Activated T-helper 1 cell treated with Interleukin-2 at 50 U/mL for 16 hours (primary cell): ENCODE results near the gene MAD1L1.

Experiments
- DNase-seq: peaks from one replicate; pipeline ENCODE4 v3.0.0-alpha.2; 2020; ENCODE audit warnings: low read depth

Gene MAD1L1

GRCh38 chr7:1913466-1914282, 319.1 kb downstream of the MAD1L1 start:
- DNase-seq, result no peak

- DNase-seq, result no peak
These were observed 319.9 kb downstream of the MAD1L1 start for GRCh38 chr7:1912593-1913465.

DNA sequence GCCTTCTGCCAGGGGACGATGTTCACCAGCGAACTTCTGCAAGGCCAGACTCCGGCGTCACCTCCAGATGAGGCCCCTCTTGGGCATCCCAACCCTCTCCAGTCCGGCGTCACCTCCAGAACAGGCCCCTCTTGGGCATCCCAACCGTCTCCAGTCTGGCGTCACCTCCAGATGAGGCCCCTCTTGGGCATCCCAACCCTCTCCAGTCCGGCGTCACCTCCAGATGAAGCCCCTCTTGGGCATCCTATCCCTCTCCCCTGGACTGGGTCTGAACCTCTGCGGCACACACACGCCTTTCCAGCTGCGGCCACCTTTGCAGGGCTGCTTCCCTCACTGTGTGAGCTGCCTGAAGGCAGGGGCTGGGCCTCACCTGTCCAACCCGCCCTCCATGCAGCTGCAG, 321.2 kb downstream of the MAD1L1 start:
- DNase-seq, result no peak

- DNase-seq, result no peak
These were observed 321.9 kb downstream of the MAD1L1 start for GRCh38 chr7:1910827-1911226.

DNA sequence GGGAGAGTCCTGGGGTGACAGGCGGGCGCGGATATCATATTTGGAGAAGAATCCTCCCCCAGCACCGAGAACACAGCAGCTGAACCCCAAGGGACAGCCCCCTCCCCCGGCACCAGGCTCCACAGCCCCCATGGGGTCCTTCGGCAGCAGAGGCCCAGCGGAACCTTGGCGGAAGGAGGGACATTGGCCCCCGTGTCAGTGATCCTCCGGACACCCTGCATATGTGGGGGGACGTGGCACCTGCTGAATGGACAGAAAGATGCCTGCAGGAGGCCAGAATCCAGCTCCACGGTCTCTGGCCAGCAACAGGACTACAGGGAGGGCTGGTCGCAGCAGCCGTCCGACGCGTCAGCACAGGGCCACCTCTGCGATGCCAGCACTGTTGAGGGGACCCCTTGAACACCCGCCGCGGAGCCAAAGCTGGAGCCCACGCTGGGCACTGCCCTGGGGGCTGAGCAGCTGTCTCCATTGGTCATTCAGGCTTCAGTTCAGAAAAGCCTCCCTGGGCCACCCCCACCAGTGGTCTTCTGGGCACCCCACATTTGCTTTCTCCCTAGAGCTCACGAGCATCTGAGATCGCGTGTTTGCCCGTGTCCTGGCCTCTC, 322.6 kb downstream of the MAD1L1 start:
- no peak for DNase-seq

- DNase-seq, result no peak
These were observed 323.3 kb downstream of the MAD1L1 start for GRCh38 chr7:1909476-1909875.

DNA sequence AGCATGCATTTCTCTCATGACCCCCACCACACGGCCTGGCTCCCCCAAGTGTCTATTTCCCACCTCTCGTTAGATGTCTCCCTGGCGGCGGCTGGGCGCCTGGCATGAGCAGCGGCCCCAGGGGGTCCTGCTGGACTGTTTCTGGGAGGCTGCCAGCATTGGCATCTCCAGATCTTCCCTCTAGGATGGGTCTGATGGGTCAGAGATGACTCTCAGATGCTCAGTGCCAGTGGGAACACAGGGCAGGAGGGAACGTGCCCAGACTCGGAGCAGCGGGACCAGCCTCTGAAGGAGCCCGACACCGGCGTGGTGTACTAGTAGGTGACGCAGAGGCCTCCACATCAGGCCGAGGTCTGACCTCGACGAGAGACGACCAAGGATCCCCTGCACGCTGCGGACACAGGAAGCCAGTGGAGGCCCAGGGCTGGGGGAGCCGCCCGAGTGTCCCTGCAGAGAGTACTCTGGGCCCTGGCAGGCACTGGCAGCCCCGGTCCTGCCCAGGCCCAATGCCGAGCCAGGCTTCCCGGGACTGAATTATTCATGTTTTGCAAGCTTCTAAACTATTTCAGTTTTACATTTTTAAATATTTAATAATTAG, 323.8 kb downstream of the MAD1L1 start:
- no peak for DNase-seq

- DNase-seq, result no peak
These were observed 324.9 kb downstream of the MAD1L1 start for GRCh38 chr7:1907751-1908365.

DNA sequence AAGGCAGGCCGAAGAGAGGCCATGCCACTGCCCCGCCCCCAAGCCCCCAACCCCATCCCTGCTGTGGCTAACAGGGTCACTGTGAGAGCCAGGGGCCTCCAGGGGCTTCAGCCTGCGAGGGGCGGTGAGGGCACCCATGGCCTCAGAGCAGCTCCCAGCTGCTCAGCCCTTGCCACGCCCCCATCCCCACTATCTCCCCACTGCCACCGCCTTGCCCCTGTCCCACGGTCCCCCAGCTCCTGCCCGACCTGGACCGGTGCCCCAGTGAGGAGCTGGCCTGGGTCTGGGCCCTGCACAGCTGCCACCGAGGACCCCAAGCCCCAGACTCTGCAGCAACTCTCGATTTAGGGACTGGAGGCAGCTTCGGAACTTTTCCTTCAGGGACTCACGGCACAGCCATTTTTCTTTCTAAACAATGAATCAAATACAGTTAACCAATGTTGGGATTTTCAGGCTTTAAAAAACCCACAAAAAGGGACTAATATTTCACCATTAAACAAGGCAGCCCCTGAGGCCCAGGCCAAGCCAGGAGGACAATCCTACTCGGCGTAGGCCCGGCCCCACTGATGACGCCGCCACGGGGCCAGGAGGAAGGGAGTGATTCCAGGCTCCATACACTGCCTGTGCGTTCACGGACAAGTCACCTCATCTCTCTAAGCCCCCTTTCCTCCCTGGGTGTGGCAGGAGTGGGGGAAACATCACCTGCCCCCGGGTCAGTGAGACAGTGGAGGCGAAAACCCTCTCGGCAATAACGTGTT, 325.6 kb downstream of the MAD1L1 start:
- no peak for DNase-seq

- DNase-seq, result no peak
These were observed 326.5 kb downstream of the MAD1L1 start for GRCh38 chr7:1906087-1906830.

DNA sequence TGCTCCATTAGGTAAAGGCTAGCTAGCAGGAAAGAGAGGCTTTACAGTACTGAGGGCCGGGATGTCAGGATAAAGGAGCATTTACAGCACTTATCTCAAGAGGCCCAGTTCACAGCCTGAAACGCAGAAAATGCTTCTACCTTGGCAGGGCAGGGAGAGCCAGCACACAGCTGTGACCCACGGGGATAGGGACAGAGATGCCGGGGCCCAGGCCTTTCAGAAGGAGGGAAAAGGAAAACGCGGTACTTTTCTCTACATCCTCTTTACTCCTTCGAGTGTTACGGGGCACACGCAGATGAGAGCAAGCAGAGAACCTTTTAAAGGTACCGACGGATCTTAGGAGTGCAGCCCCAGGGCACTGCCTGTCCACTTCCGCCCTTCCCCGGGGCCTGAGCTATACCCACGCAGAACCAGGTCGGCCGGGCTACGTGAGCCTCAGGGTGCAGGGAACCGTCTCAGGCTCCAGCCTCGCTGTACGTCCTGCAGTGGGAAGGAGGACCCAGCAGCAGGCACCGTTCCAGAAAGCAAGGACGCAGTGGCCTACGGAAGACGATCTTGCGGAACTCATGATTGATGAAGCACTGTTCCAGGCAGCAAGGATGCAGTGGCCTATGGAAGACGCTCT, 330.4 kb downstream of the MAD1L1 start:
- no peak for DNase-seq

- no peak for DNase-seq
These were observed 331.1 kb downstream of the MAD1L1 start for GRCh38 chr7:1901431-1902210.

DNA sequence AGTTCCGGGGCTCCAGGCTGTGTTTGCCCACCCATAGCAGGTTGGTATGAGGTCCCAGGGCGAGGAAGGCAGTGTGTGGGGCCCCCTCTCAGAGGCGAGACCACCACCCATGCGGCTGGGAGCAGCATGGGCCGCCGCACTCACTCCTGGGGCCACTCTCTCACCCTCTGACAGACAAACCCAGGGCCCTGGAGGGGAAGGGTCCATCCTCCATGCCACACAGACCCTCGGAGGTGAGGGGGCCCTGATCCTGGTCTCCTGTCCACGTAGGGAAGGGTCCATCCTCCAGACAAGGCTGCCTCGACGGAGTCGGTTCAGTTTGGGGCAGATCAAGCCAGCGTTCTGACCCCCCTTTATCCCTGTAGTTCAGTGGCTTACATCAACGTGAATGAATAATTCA, 331.9 kb downstream of the MAD1L1 start:
- no peak for DNase-seq

GRCh38 chr7:1899951-1900762, 332.6 kb downstream of the MAD1L1 start:
- DNase-seq, result no peak

DNA sequence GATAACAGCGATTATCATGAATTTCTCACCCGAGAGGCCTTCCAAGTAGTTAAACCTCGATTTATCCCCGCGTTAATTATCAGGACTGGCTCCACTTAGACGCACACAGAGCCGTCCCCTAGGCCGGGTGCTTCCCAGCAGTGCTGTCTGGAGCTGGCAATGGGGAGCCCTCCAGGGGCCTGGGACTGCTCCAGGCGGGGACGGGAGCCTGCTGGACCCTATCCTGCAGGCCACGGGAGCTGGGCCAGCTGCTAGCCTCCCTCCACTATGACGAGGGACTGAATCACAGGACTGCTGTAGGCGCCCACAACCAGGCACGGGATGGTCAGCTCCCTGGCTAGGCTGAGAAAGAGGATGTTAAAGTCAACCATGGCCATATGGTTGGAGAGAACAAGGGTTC, 333.5 kb downstream of the MAD1L1 start:
- DNase-seq, result no peak

GRCh38 chr7:1898628-1899185, 334.0 kb downstream of the MAD1L1 start:
- no peak for DNase-seq

DNA sequence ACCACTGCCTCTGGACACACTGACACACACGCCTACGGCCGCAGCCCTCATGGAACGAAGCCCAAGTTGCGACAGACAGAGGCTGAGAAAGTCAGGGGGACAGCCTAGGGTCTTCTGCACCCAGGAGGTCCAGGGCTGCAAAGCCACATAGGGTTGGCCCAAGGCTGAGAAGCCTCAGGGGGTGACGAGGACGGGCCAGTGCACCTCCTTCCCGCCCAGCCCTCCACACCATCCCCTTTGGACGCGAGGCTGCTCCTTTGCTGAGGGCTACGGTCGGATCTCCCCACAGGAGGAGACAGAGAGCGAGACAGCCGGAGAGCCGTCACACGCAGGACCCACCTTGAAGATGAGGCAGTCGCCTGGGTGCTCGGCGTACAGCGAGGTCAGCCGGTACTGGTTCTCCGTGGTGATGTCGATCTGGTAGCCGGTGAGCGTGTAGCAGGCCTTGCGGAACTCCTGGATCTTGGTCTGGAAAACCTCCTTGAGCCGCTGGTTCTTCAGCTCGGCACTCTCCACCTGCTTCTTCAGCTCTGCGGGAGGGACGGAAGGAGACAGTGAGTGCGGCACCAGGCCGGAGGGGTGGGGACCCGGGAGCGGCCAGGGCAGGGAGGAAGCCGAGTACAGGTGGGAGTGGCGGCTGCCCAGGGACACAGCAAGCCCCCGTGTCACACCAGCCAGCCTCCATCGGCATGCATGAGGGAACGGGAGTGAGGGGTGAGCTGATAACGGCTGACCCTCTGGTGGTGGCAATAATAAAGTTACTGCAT, 334.7 kb downstream of the MAD1L1 start:
- DNase-seq, result no peak
